ENCODE results near the gene PGLYRP1.

The PGLYRP1 gene

GRCh38 chr19:45999653-46000121, 23.2 kb downstream of the PGLYRP1 start:
- DNase-seq = peak; percentile 78

- DNase-seq = no peak
Observed at GRCh38 chr19:45998834-45999233, 24.0 kb downstream of the PGLYRP1 start.

GRCh38 chr19:45996933-45997332, 25.9 kb downstream of the PGLYRP1 start:
- DNase-seq = no peak

- DNase-seq = no peak
Observed at GRCh38 chr19:45995715-45996385, 27.0 kb downstream of the PGLYRP1 start.

- DNase-seq = peak; percentile 100
Observed at GRCh38 chr19:45994998-45995714, 27.7 kb downstream of the PGLYRP1 start, which contains the start of gene CCDC61. CCDC61 (plus strand) TSS chr19:45995467; CDS start chr19:46003019, 7,552 bp downstream.

- DNase-seq = no peak
Observed at GRCh38 chr19:45994456-45994997, 28.3 kb downstream of the PGLYRP1 start.

GRCh38 chr19:45990113-45990728, 32.6 kb downstream of the PGLYRP1 start:
- no peak for DNase-seq

- no peak for DNase-seq
Observed at GRCh38 chr19:45985321-45985720, 37.5 kb downstream of the PGLYRP1 start.

- DNase-seq = no peak
Observed at GRCh38 chr19:45981350-45981749, 41.5 kb downstream of the PGLYRP1 start.

GRCh38 chr19:45978156-45978555, 44.7 kb downstream of the PGLYRP1 start:
- no peak for DNase-seq

- peak; percentile 88 for DNase-seq
Observed at GRCh38 chr19:45976178-45976577, 46.7 kb downstream of the PGLYRP1 start.

- peak; percentile 76 for DNase-seq
Observed at GRCh38 chr19:45975306-45976070, 47.4 kb downstream of the PGLYRP1 start.

- DNase-seq = peak; percentile 95
Observed at GRCh38 chr19:45973553-45974338, 49.1 kb downstream of the PGLYRP1 start, which contains the start of gene NOVA2. NOVA2 (minus strand) TSS chr19:45973865; CDS start chr19:45973351, 514 bp downstream.

GRCh38 chr19:45972947-45973540, 49.8 kb downstream of the PGLYRP1 start:
- peak; percentile 54 for DNase-seq

GRCh38 chr19:45972081-45972946, 50.5 kb downstream of the PGLYRP1 start:
- peak; percentile 38 for DNase-seq

- DNase-seq = no peak
Observed at GRCh38 chr19:45971260-45971902, 51.5 kb downstream of the PGLYRP1 start.

GRCh38 chr19:45969676-45970075, 53.2 kb downstream of the PGLYRP1 start:
- no peak for DNase-seq
